Measurements from ENCODE around the gene MEDAG.
"Not testable (repeated sequence)": the region's sequence is repeated elsewhere in the genome, so short reads cannot be mapped to it uniquely, and the experiment has no call there.

Gene MEDAG

DNA sequence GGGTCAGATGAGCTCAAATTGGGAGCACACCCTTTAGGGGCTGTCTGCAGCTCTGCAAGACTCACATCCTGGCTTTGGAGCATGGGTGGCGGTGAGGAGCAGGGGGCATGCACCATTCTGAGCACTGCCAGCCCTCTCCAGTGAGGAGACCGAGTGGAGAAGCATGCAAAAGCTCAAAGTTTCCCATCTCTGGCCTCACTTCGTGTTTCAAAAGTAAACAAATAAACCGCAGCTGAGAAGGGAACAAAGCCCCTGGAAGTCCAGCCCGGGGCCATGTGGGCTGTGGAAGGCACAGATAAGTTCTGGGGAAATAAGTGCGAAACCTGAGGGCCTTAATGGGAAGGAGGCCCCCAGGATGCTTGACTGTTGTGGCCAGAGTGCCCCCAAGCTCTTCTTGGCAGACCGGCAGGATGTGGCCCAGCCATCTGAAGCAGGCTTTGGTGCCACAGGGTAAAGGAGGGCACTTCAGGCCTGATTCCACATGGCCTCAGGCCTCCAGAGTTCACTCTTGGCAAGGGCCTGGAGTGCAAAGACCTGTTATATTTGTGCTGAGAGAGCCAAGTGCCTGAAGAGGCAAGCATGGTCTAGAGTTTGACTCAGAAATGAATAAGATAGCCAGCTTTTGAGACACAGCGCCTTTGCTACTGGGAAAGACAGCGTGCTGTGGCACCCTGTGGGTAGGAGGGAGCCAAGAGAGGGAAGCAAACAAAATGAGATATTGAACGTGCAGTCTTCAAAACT, 1.2 kb downstream of the MEDAG start:
- DNase-seq (ENCODE audit: low spot score), result no peak

DNA sequence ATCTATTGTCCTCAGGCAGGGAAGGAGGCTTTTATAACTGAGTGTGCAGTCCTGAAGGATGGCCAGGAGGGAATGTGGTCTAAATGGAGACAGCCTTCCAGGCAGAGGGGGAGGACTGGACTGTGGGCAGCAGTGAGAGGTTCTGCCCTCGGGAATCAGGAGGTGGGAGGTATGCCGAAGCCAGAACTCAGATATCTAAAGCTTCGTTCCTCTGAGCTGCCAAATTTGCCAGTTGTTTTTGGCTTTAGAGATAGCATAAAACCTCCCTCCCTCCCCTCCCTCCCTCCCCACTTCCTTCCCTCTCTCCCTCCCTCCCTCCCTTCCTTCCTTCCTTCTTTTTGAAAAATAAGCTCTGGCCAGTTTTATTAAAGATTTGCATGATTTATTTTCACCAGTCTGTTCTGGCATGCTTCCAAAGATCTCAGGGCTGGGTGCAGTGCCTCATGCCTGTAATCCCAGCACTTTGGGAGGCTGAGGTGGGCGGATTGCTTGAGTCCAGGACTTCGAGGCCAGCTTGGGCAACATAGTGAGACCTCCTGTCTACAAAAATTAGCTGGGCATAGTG, 2.4 kb downstream of the MEDAG start:
- no peak for DNase-seq (ENCODE audit: low spot score)

GRCh38 chr13:30910676-30911075, 4.6 kb downstream of the MEDAG start:
- no peak for DNase-seq (ENCODE audit: low spot score)

DNA sequence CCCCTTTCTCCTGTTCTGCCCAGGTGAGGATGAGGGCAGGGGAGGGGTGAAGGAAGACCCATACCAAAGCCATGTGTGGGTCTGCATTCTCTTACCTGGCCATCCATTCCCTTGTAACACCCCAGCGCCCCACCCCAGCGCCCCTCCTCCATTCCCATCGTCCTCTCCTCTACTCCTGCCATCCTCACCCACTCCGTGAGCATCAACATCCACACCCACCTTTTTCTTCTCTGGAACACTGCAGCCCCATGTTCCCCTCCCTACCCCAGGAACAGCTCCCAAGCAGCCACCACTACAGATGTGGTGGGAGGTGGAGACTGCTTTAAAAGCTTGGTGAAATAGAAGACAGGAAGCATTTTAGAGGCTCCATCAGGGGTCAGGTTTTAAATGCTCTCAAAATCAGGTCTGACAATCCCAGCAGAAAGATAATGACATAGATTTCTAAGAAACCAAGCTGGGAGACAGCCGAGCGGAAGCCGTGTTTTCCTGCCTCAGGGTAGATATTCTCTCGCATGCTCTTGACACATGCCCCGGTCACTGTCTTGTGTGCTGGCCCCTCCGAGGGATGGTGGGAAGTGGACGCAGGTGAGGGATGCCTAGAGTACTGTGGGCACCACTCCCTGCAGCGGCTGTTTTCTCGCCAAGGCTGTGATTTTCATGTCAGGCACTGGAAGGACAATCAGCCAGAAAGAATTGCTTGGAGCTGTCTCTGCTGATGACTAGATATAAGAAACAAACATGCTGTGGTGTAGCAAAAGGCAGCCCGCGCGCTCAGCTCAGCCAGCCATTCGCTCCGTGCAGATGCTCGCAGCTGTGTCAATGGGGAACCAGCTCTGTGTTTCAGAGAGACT, 9.8 kb downstream of the MEDAG start:
- no peak for DNase-seq (ENCODE audit: low spot score)

GRCh38 chr13:30916991-30917390, 10.9 kb downstream of the MEDAG start:
- DNase-seq (ENCODE audit: low spot score), result no peak

- no peak for DNase-seq (ENCODE audit: low spot score)
Observed at GRCh38 chr13:30918662-30919405, 12.8 kb downstream of the MEDAG start.

DNA sequence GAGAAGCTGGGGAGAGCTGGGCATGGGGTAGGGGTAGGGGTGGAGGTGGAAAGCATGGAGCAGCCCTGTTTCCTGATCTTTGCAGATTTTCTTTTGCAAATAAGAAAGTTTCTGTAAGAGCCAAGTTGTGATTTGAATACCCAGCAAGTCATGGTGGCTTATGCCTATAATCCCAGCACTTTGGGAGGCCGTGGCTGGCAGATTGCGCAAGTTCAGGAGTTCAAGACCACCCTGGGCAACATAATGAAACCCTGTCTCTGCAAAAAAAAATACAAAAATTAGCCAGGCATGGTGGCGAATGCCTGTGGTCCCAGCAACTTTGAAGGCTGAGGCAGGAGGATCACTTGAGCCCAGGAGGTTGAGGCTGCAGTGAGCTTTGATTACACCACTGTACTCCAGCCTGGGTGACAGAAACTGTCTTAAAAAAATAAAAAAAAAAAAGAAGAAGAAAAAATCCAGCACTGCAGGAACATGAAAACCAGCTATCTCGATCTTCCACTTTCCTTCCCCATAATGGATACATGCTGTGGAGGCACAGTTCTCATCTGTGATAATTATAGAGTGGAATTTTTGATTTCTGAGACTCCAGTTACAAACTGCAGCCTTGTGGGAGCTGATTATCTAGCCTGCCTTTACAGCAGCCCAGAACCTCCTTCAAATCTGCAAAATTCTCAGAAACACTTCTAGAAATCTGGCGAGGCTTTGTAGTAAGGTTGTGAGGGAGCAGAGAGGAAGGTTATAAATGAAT, 14.3 kb downstream of the MEDAG start:
- DNase-seq (ENCODE audit: low spot score), result no peak

DNA sequence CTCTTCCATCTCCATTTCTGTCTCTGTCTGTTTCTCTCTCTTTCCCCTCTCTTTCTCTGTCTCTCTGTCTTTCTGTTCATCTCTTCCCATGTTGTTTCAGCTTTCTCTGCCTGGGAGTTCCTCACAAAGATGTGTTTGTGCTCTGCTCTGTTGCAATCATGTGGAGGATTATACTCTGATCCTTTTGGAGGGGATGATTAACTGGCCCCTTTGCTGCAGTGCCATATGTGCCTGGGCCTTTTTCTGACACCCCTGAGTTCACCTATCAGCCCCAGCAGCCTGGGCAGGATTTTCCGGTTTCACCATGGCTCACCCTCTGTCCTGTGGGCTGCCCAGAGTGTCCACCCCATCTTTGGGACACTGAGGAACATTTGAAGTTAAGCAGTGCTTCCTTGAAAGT, 17.3 kb downstream of the MEDAG start:
- no peak for DNase-seq (ENCODE audit: low spot score)

DNA sequence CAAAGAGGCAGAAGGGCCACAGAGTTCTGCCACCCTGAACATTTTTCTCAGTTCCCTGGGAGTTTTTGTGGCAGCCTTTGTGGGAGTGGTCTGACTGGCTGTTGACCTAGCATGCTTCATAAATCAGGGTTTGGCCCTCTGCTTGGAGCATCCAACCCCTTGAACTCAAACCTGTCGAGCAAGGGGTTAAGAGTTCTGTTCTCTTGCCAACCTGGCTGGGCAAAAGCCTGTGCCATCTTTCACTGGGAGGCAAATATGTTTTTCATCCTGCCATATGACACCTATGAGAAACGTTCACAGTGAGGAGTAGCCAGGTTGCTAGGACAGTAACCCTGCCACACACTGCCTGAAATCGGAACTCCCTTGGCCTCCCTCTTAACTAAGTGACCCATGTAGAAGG, 18.6 kb downstream of the MEDAG start:
- no peak for DNase-seq (ENCODE audit: low spot score)

- no peak for DNase-seq (ENCODE audit: low spot score)
Observed at GRCh38 chr13:30925429-30925828, 19.4 kb downstream of the MEDAG start.

DNA sequence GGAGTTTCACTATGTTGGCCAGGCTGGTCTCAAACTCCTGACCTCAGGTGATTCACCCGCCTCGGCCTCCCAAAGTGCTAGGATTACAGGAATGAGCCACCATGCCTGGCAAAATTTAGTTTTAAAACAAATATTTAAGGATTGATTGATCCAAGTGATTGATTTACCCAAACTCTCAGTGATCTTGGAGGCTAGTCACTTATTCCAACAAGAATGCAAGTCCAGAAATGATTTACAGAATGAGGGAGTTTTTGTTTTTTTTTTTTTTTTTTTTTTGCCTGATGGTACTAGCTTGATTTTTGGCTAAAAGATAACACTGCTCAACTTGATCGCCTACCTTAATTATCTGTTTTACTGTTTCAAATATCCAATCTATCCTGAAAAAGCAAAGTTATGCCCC, 20.7 kb downstream of the MEDAG start:
- no peak for DNase-seq (ENCODE audit: low spot score)

DNA sequence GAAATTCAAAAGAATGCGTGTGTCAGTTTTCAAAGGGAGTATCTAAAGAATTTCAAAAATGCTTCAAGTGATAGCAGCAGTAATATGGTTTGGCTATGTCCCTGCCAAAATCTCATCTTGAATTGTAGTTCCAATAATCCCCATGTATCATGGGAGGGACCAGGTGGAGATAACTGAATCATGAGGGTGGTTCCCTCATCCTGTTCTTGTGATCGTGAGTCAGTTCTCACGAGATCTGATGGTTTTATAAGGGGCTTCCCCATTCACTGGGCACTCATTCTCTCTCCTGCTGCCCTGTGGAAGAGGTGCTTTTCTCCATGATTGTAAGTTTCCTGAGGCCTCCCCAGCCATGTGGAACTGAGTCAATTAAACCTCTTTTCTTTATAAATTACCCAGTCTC, 21.1 kb downstream of the MEDAG start:
- not testable (repeated sequence) for DNase-seq (ENCODE audit: low spot score)

GRCh38 chr13:30927595-30927994, 21.5 kb downstream of the MEDAG start:
- no peak for DNase-seq (ENCODE audit: low spot score)

DNA sequence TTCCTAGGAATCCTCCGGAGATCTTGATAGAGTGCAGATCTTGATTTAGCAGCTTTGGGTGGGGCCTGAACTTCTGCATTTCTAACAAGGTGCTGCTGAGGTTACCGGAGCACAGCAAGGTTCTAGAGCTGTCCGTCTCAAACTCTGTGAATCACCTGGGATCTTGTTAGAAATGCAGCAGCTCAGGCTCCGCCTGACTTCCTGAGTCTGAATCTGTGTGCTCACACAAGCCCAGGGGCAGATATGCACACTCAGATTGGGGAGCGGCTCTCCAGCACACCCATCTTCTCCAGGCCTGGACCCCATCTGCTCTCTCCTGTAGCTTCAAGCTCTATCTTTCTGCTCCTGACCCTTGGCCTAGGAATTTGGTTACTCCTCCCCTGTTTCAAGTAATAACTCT, 22.9 kb downstream of the MEDAG start:
- DNase-seq (ENCODE audit: low spot score), result no peak

DNA sequence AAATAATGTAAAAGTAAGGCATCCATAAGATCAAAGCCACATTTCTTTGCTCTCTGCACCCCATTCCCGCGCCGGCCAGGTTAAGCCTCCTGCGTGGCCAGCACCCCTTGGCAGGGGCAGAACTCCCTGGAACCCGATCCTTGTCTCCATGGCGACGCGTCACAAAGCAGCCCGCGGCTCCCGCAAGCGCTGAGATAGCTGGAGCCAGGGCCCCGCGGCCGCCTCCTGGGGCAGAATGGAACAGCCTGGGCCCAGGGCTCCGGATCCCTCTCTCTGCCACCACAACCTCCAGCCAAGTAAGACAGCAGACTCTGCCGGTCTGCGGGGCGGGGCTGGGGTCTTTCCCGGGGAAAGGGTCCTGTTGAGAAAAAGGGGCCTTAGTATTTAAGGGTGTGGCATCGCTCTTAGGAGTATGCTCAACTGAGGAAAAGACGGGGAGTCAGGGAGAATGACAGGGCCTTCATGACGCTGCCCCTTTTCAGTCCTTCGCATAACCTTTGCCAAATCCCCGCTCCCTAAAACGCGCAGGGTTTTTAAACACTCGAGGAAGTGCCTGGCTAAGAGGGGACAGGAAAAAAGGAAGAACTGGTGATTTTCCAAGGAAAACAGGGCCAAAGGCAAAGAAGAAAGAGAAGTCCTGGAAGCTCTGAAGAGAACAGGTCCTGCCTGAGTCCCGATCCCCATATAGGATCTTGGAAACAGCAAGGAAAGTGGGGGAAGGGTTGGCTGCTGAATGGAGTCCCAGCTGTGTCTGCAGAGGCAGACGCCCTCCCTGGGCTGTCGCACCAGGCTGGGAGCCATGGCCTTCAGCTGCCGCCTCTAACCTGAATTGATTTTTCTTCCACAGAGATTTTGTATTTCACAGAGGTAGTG, 26.6 kb downstream of the MEDAG start, which contains the start of gene TEX26:
Gene TEX26, plus strand, starts transcription at position 176 of the 873 bp plus-strand sequence. Its CDS starts 60 bp downstream, at position 236.
- no peak for DNase-seq (ENCODE audit: low spot score)

- DNase-seq (ENCODE audit: low spot score), result no peak
Observed at GRCh38 chr13:30933354-30933670, 27.2 kb downstream of the MEDAG start.

DNA sequence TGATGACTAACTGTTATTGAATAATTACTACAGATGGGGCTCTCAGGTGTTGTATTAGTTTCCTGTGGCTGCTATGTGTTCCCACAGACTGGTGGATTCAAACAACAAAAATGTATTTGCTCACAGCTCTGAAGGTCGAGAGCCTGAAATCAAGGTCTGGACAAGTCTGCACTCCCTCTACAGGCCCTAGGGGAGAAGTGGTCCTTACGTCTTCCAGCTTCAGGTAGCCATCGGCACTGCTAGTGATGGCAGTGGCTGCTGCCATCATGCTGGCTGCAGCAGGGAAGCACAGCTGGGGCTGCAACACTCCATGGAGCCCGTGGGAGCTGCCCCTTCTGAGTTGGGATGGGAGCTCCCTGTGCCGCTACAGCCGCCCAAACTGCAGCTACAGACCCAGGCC, 28.3 kb downstream of the MEDAG start:
- DNase-seq (ENCODE audit: low spot score), result peak; percentile 10

GRCh38 chr13:30934803-30935202, 28.7 kb downstream of the MEDAG start:
- no peak for DNase-seq (ENCODE audit: low spot score)

- DNase-seq (ENCODE audit: low spot score), result no peak
Observed at GRCh38 chr13:30936971-30937370, 30.9 kb downstream of the MEDAG start.

DNA sequence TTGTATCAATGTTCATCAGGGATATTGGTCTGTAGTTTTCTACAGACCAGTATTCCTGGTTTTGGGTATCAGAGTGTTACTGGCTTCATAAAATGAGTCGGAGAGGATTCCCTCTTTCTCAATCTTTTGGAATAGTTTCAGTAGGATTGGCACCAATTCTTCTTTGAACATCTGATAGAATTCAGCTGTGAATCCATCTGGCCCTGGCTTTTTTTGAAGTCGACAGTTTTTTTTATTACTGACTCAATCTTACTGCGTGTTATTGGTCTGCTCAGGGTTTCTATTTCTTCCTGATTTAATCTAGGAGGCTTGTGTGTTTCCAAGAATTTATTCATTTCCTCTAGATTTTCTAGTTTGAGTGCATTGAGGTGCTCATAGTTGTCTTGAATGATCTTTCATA, 37.8 kb downstream of the MEDAG start:
- DNase-seq (ENCODE audit: low spot score), result no peak
